NCI-H748 treated with DMSO at 0.1 percent for 48 hours (cell line): ENCODE measurements around the gene CHD2.
"Not testable (repeated sequence)": the region's sequence is repeated elsewhere in the genome, so short reads cannot be mapped to it uniquely, and the experiment has no call there.

ENCODE experiments used
- DNase-seq: peaks from one replicate; lab custom pipeline; 2025; lab: John Stamatoyannopoulos, UW

The CHD2 gene

DNA sequence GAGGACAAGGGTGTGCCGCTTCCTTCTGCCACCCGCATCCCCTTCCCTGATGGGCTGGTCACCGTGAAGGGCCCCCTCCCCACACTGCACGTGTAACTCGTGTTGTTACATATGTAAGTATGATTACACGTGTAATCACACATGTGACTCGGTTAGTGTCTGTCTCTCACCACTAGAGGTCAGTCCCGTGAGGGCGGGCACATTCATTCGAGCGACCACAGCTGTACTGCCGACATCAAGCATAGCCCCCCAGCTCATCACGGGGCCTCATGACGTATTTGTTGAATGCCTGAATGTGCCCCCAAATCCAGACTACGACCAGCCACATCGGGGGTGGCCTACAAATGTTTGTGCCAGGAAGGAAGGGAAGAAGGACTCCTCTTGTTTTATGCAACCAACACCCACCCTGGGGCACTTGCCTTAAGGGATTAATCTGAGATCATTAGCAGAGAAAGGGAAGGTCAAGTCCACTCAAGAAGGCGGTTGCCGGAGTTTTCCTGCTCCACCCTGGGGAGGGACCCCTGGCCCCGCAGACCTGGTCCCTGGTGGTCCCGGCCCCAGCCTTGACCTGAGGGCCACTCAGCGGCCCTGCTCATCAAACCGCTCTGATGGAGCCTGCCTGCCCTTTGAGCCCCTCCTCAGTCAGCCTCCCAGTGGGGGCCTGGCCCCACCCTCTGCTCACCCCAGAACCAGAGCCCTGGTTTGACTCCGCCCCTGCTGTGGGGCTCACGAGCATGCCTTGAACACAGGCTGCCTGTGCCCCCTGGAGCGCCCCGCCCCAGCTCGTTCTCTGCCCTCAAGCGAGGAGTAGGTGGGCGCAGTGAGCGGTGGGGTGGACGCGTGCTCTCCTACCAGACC lies 136.1 kb downstream of the CHD2 start:
- DNase-seq, result peak; percentile 16

- no peak for DNase-seq
Measured at GRCh38 chr15:93036951-93037819, 137.1 kb downstream of the CHD2 start.

GRCh38 chr15:93037820-93038705 lies 137.9 kb downstream of the CHD2 start:
- no peak for DNase-seq

- not testable (repeated sequence) for DNase-seq
Measured at GRCh38 chr15:93039562-93040287, 139.6 kb downstream of the CHD2 start.

DNA sequence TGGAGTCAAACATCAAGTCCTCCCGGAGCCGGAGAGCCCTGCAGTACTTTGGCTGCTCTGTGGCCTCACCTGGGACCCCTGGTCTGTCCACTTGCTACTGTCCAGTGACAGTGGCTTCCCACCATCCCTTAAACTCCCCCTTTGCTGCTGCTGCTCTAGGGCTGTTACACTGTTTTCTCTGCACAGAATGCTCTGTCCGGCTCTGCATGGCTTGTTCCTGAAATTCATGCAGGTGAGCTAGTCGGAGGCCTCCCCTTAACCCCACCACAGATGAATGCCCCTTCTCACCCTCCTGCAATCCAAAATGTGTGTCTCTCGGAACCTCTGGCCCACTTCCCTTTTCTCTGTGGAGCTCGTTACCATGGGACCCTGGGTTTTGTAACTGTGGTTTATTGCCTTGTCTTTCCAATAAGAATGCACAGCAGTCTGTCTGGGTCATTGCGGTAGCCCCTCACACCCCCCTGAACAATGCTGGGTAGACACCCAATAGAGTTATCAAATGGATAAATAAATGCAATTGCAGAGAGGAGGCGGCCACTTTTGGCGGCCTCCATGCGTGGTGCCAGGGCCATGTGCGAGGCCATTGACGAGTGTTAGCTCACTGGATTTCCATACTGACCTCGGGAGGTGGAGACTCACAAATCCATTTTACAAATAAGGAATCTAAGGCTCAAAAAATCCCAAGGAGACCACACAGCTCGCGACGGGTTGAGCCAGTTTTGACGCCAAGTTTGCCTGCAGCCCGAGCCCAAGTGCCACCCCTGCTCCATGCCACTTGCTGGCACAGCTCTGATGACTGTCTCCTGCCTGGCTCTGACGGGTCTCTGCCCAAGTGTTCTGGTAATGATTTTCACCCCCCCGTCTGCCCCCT lies 140.4 kb downstream of the CHD2 start:
- no peak for DNase-seq

GRCh38 chr15:93041159-93041547 lies 141.0 kb downstream of the CHD2 start:
- DNase-seq, result no peak

GRCh38 chr15:93042211-93042610 lies 142.1 kb downstream of the CHD2 start:
- no peak for DNase-seq

DNA sequence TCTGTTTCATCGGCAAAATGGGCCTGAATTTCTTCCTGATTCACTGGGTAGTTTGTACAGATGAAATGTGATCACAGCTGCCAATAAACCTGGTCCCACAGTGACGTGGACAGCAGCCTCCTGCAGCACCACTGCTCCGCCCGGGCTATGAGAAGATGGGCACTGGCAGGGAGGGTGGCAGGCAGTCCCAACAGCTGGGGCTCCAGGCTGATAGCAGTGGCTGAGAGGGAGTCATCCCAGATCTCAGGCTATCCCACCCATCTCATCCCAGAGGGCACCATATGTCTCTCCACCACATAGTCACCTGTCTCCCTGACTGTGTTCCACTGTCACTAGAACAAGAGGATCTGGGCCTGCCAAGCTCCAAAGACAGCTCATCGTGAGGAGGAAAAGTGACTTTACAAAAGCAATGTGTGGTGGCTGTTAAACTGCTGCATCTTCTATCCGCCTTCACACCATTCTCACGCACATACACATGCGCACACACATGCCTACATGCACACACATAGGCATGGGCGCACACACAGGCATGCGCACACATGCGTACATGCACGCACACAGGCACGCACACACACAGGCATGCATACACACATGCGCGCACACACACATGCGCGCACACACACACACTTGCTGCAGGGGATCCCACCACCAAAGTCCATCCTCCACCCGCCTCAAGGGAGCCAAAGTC lies 142.7 kb downstream of the CHD2 start:
- no peak for DNase-seq

- DNase-seq, result no peak
Measured at GRCh38 chr15:93043621-93044300, 143.6 kb downstream of the CHD2 start.

GRCh38 chr15:93044301-93045190 lies 144.4 kb downstream of the CHD2 start:
- no peak for DNase-seq

- no peak for DNase-seq
Measured at GRCh38 chr15:93045191-93045785, 145.2 kb downstream of the CHD2 start.

- DNase-seq, result no peak
Measured at GRCh38 chr15:93046120-93046519, 146.0 kb downstream of the CHD2 start.

GRCh38 chr15:93046721-93047120 lies 146.6 kb downstream of the CHD2 start:
- no peak for DNase-seq

DNA sequence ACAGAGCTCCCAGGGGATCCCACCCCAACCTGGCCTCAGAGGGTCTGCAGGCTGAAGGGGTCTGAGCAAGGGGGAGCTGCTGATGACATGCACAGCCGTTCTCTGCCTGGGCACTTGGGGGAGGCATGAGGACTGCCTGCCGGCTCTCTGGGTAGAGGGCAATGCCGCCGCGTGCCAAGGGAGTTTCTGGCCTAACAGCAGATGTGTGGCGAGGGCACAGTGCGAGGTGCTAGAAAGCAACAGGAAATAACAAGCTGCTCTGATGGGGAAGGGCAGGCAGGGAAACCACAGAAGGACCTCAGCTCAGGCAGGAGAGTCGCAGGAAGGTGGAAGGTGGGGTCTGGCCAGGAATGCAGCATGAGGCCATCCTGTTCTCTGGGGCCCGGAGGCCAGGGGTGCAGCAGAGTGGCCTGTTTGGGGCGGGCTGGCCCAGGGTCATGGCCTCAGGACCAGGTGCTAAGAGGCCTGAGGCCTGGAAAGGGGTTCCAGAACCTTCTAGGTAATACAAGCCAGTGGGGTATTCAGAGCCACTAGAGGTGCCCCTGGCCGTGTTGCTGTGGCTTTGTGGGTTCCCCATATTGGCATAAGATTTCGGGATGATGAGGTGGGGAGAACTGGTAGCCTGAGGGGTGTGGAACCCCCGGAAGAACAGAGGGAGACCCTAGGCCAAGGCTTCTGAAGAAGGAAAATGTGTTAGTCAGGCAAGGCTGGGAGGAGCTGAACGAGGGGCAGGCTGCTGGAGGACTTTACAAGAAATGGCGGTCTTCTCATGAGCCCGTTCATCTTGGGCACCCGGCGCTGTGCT lies 147.7 kb downstream of the CHD2 start:
- DNase-seq, result no peak

DNA sequence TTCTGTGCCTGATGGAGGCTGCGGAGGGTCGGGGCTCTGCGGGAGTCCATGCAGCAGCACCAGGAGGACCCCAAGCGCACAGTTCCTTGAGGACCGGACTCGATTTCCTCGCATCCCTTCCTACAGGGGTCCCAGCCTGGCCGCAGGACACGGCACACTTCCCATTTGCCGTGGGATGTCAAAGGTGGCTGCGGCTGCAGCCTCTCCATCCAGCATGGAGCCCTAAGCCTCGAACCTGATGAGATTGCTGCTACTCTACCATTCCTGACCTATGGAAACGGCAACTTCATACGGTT lies 148.2 kb downstream of the CHD2 start:
- no peak for DNase-seq

- no peak for DNase-seq
Measured at GRCh38 chr15:93048759-93049161, 148.6 kb downstream of the CHD2 start.

DNA sequence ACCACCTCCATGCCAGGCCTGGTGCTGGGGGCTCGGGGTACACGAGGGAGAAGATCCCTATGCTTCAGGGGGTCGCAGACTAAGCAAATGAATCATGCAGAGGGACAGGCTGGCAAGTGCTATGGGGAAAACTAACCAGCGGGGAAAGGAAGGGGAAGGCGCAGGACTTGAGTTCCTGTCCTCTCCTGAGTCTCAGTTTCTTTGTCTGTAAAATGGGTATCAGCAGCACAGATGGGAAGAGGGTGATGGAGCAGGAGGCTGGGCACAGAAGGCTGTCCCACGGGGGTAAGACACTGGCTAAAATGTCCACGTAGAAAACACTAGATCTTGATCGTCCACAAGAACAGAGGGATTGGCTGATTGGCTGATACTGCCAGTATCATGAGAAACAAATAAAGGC lies 149.1 kb downstream of the CHD2 start:
- DNase-seq, result no peak
